T47D (cell line): Measurements from ENCODE around the gene ZP3.
"Not testable (repeated sequence)": the region's sequence is repeated elsewhere in the genome, so short reads cannot be mapped to it uniquely, and the experiment has no call there.

Experiments
- DNase-seq, 2 experiments: peaks; one replicate each; pipeline versions ENCODE4 v3.0.0 to v3.0.0-alpha.2; 2011 to 2012; ENCODE audit warnings: low read depth in 1 of 2, low spot score in 1 of 2
- JUND ChIP-seq: IDR thresholded peaks from 2 replicates; pipeline ENCODE4 v1.6.1; 2012; ENCODE audit warnings: low read depth
- in situ Hi-C: cut with HindIII; loops from 2 replicates; pipeline ENCODE4 v1.10.0; 2016; ENCODE audit warnings: low sequenced_read_pairs, low pct_unique_long_range_greater_than_20kb

Gene ZP3

GRCh38 chr7:76424413-76425111, at the start of gene ZP3:
TSS of gene ZP3 (plus strand) at chr7:76424950. CDS start at chr7:76424965, 15 bp downstream.
- no peak for TF ChIP-seq JUND
- no peak for DNase-seq
- in situ Hi-C loops = no loop called here

GRCh38 chr7:76375251-76375650, 49.5 kb upstream of the ZP3 start:
- no peak for DNase-seq
- in situ Hi-C loops = no loop called here
- no peak for TF ChIP-seq JUND

GRCh38 chr7:76377186-76377918, 47.4 kb upstream of the ZP3 start:
- no peak for DNase-seq
- in situ Hi-C loops = no loop called here
- TF ChIP-seq JUND = no peak

- DNase-seq = no peak
- no peak for TF ChIP-seq JUND
- in situ Hi-C loops = no loop called here
Measured at GRCh38 chr7:76380623-76380966, 44.2 kb upstream of the ZP3 start.

GRCh38 chr7:76381814-76382213, 42.9 kb upstream of the ZP3 start:
- TF ChIP-seq JUND = no peak
- in situ Hi-C loops = no loop called here
- no peak for DNase-seq

GRCh38 chr7:76383089-76383944, 41.4 kb upstream of the ZP3 start:
- in situ Hi-C loops = no loop called here
- DNase-seq = peak in 1 of 2 experiments; percentile 45
- TF ChIP-seq JUND = no peak

- TF ChIP-seq JUND = no peak
- in situ Hi-C loops = no loop called here
- DNase-seq = no peak
Measured at GRCh38 chr7:76386691-76387260, 38.0 kb upstream of the ZP3 start.

- in situ Hi-C loops, DNase-seq: not testable (repeated sequence)
Measured at GRCh38 chr7:76387789-76388188, 37.0 kb upstream of the ZP3 start.

- in situ Hi-C loops = no loop called here
- no peak for DNase-seq
- no peak for TF ChIP-seq JUND
Measured at GRCh38 chr7:76390092-76390491, 34.7 kb upstream of the ZP3 start.

GRCh38 chr7:76392531-76393115, 32.1 kb upstream of the ZP3 start:
- in situ Hi-C loops = no loop called here
- DNase-seq = no peak
- TF ChIP-seq JUND = no peak

- no peak for TF ChIP-seq JUND
- in situ Hi-C loops = no loop called here
- peak; percentile 96 to 97 for DNase-seq
Measured at GRCh38 chr7:76393116-76394031, 31.4 kb upstream of the ZP3 start.
